GM12801 (cell line): ENCODE data around the gene NDST1.

Source experiments
- CTCF ChIP-seq: IDR thresholded peaks from one replicate; pipeline ENCODE4 v1.5.1; 2011; ENCODE audit warnings: control low read depth; ENCODE audit not compliant: insufficient read length; ENCODE audit errors: extremely low read depth

NDST1 gene

DNA sequence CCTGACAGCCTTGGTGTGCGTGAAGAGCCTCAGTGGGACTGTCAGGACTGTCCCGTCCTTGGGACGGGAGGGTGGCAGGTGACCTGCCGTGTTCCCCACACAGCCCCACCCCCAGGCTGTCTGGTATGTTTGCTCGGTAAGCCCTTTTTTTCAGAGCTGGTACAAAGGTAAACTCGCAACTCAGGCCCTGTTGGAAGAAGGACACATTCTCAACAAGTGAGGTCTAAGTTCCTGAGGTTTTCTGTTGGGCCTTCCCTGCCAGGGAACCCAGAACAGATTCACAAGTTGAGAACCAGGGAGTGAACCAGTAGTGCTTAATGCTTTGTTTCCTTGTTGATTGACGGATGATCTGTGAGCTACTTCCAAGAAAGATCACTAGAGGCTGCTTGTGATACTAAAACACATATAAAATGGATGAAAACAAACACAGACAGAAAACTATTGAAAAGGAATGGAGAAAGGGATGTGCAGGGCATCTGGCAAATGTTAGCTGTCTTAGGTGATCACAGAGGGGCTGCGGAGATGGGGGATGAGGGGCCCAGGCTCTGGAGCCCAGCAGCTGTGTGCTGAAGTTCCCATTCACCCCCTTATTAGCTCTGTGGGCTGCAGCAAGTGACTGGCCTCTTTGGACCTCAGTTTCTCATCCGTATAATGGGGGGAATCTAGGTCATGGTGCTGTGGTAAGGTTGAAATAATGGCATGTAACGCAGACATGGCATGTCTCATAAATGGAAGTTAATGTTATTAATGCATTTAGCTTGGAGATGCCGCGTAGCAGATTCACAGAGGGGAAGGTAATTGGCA, 2.7 kb downstream of the NDST1 start:
- TF ChIP-seq CTCF: no peak

- no peak for TF ChIP-seq CTCF
Observed at GRCh38 chr5:150511578-150512367, 3.8 kb downstream of the NDST1 start.

DNA sequence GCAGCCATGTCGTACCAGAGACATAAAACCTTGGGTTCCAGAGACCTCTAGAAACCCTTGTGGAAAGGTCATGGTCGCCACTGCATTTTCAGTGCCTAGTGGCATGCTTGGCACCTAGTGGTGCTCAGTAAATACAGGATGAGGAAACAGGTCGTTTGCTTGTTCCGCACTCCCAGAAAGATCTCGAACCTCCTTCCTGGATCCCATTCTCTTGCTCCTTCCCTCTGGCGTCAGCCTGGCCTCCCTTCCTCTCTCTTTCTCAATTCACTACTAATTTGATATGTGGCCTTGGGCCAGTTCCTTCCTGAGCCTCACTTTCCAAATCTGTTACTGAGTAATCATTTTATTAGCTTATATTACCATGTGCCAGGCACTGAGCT, 4.4 kb downstream of the NDST1 start:
- no peak for TF ChIP-seq CTCF

DNA sequence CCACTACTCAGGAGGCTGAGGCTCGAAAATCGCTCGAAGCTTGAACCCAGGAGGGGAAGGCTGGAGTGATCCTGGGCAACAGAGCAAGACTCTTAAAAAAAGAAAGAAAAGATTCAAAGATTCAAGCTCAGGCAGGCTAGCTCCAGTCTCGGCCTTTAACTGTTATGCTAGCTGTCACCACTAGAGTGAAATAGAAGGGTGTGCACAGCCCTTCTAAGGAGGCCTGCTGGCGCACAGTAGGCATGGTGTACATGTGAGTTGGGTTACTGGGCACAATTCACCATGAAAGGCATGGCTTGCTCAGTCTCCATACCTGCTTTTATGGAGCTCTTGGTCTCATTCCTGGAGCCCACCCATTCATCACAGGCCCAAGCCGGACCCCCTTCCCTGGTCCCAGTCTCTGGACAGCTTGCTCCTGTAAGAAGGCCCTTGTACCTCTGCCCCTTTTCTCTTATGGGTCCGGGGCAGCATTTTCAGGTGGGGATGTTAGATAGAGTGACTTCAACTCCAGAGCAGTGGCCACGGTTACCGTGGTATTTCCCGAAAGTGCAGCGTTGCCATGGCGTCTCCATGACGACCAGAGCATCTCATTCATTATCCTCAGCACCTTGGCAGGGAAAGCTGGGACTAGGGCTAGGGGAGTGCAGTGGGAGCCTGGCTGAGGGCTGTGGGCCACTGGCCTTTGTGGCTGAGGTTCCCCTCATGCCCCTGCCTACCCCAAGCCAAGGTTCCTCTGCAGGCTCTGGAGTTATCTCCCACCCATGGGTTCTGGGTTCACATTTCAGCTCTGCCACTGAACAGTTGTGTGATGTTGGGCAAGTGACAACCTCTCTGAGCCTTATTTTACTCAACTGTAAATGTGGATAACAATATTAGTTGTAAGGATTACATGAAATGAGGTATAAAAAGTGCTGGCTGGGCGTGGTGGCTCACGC, 5.7 kb downstream of the NDST1 start:
- no peak for TF ChIP-seq CTCF

DNA sequence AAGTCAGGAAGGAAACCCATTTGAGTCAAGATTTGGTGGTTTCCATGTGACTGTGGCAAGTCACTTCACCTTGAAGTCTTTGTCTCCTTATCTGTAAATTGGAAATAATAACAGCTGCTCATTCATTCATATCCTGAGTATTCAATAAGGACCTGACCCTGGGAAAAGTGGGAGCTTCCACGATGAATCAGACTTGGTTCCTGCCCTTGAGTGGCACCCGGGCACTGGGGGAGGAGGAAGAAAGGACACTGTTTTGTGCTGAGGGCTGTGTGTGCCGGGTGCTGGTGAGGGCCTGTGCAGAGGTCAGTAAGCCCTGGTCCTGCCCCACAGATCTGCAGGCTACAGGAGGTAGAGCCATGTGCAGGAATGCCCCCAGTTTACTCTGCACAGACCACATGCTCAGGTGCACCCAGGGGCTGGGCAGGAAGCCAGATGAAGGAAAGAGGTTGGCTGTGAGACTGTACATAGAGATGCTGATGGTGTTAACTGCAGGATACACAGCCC, 6.8 kb downstream of the NDST1 start:
- no peak for TF ChIP-seq CTCF

DNA sequence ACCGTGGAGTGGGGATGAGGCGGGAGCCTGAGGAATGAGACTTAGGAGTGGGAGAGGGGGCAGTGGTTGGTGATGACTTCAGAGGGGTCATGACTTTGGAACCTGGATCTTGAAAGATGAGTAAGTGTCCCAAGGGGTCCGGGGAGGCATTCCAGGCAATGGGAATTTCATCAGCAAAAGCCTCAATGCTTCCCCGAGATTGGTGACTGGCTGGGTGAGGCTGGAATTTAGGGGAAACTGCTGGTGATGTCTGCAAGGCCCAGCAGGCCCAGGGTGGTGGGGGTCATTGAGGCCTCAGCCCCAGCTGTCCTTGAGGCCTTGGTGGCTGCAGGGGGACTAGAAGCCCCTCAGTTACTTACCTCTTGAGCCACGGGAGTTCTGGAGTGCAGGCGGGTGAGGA, 7.5 kb downstream of the NDST1 start:
- TF ChIP-seq CTCF: no peak

GRCh38 chr5:150516011-150516410, 8.1 kb downstream of the NDST1 start:
- TF ChIP-seq CTCF: no peak
